Measurements from ENCODE around the gene SH3TC1.

GRCh38 chr4:8234715-8235114, 35.6 kb downstream of the SH3TC1 start:
- TF ChIP-seq POLR2A (IDR thresholded peaks at IDR 0.05), result no peak
- no peak for TF ChIP-seq CTCF (IDR thresholded peaks at IDR 0.05)

Data from vagina (tissue), 2 donors.